ENCODE data around the gene SUPT7L.

Gene SUPT7L, protein sequence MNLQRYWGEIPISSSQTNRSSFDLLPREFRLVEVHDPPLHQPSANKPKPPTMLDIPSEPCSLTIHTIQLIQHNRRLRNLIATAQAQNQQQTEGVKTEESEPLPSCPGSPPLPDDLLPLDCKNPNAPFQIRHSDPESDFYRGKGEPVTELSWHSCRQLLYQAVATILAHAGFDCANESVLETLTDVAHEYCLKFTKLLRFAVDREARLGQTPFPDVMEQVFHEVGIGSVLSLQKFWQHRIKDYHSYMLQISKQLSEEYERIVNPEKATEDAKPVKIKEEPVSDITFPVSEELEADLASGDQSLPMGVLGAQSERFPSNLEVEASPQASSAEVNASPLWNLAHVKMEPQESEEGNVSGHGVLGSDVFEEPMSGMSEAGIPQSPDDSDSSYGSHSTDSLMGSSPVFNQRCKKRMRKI

DNA sequence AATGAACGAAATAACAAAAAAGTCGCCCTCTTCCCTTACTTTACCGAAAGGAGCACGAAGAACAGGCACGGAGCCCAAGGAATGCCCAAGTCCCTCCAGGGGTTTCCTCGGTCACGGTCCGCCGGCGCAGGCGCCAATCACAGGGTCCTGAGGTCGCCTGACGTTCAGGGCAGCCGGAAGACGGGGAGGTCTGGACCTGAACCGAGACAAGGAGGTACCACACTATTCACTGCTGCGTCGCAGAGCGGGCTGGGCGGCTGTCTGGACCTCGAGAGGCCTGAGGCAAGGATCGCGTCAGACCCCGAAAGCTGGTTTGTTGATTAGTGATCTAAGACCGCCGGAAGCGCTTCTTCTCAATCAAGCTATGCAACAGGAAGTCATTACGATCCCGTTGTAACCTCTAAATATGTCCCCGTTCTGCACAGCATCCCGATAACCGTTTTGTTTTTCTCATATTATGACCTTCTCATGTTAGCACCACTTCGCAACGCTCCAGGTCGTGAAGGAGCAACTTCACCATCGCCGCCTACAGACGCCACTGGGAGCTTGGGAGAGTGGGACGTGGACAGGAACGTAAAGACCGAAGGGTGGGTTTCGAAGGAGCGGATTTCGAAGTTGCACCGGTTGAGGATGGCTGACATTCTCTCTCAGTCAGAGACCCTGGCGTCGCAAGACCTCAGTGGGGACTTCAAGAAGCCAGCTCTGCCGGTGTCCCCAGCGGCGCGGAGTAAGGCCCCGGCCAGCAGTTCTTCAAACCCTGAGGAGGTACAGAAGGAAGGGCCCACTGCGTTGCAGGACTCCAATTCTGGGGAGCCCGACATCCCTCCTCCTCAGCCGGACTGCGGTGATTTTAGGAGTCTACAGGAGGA lies at the start of gene SUPT7L, which contains the start of gene SLC4A1AP:
TSS of gene SUPT7L (minus strand) at position 330 of the 869 bp plus-strand sequence. CDS start 1,422 bp downstream, outside the sequence.
TSS of gene SLC4A1AP (plus strand) at position 605 of the 869 bp plus-strand sequence. CDS start at position 631, 26 bp downstream.
- peaks cover 41% of the 10 kb centered on the region for H3K4me1 Mint-ChIP-seq
- peaks cover 36% of the 10 kb centered on the region for H3K36me3 Mint-ChIP-seq
- H3K27me3 Mint-ChIP-seq = no peaks in the 10 kb centered on the region
- peak within 1 kb of the TSS; percentile 99 for H3K4me3 Mint-ChIP-seq
- peak; percentile 80 for DNase-seq
- H3K9me3 Mint-ChIP-seq = no peaks in the 10 kb centered on the region
- peak within 1 kb of the TSS; percentile 99 for H3K27ac Mint-ChIP-seq
- CTCF ChIA-PET = interaction anchor here (0.5 to 2.0 kb wide), 3 partner anchors 20 to 804 kb away, joined by 3 to 16 read pairs (median 4); no protein-coding TSS in a partner anchor

DNA sequence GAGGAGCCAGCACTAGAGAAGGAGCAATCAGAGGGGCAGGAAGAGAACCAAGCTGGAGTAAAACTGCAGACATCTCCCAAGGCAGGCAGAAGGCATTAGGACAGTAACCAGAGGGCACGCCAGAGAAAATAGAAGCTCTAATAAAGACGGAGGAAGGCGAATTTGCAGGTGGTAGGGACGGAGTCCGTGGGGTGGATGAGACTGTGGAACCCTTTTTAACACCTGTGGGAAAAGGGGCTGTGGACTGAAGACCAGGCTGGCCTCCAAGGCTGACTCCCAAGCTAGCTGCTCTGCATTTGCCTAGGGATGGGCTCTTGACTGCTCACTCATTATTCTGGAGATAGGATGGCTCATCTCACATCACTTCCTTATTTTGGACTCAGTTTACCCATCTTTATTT lies 49.8 kb upstream of the SUPT7L start:
- Mint-ChIP-seq H3K4me1 (peaks cover 31% of the 10 kb centered on the region), H3K4me3 (no peak overlapping the region), H3K27me3 (peaks cover 61% of the 10 kb centered on the region), H3K27ac (no peak overlapping the region), H3K36me3 (no peaks in the 10 kb centered on the region), H3K9me3 (no peaks in the 10 kb centered on the region)
- CTCF ChIA-PET = interaction anchor here (1.3 to 2.7 kb wide), 3 partner anchors 9 to 30 kb away, joined by 4 to 12 read pairs (median 10); no protein-coding TSS in a partner anchor
- no peak for DNase-seq

DNA sequence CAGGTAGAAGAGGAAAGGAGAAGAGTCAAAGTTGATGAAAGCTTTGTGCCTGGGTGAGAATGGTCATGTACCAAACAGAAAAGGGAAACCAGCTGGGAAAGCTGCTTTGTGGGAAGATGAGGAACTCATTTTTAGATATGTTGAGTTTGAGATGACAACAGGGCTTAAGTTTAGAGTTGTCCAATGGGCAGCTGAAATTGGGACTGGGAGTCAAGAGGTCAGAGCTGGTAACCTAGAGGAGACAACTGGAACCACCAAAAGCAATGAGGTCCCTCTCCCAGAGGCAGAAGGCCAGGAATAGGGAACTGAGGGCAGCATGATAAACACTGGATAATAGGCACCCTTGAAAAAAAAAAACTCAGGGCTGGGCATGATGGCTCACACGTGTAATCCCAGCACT lies 49.1 kb upstream of the SUPT7L start:
- Mint-ChIP-seq H3K4me3 (no peak overlapping the region), H3K9me3 (no peaks in the 10 kb centered on the region), H3K36me3 (no peaks in the 10 kb centered on the region), H3K4me1 (peaks cover 30% of the 10 kb centered on the region), H3K27me3 (peaks cover 66% of the 10 kb centered on the region), H3K27ac (no peak overlapping the region)
- CTCF ChIA-PET = interaction anchor here (1.3 to 2.7 kb wide), 3 partner anchors 9 to 29 kb away, joined by 4 to 12 read pairs (median 10); no protein-coding TSS in a partner anchor
- DNase-seq = no peak

DNA sequence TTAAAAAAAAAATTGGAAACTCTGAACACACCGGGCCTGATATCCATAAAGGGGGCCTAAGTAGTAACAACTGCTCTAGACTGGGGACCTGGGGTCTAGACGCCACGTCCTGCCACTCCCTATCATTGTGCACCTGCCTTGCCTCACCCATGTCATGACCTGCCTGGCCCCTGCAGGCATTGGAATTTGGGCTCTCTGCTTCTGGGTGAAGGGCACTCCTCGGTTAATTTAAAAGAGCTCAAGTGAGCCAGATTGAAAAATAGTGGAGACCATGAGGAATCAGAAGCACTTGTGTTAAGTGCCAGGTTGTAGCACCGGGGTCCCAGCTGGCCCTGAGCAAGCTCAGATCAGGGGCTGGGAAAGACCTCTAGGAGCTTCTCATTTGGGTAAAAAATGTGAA lies 48.4 kb upstream of the SUPT7L start:
- Mint-ChIP-seq H3K36me3 (no peaks in the 10 kb centered on the region), H3K27me3 (peaks cover 62% of the 10 kb centered on the region), H3K9me3 (no peaks in the 10 kb centered on the region), H3K4me3 (no peak overlapping the region), H3K4me1 (peaks cover 25% of the 10 kb centered on the region), H3K27ac (no peak overlapping the region)
- DNase-seq = no peak
- CTCF ChIA-PET = interaction anchor here (1.3 to 2.7 kb wide), 3 partner anchors 8 to 28 kb away, joined by 4 to 12 read pairs (median 10); no protein-coding TSS in a partner anchor

DNA sequence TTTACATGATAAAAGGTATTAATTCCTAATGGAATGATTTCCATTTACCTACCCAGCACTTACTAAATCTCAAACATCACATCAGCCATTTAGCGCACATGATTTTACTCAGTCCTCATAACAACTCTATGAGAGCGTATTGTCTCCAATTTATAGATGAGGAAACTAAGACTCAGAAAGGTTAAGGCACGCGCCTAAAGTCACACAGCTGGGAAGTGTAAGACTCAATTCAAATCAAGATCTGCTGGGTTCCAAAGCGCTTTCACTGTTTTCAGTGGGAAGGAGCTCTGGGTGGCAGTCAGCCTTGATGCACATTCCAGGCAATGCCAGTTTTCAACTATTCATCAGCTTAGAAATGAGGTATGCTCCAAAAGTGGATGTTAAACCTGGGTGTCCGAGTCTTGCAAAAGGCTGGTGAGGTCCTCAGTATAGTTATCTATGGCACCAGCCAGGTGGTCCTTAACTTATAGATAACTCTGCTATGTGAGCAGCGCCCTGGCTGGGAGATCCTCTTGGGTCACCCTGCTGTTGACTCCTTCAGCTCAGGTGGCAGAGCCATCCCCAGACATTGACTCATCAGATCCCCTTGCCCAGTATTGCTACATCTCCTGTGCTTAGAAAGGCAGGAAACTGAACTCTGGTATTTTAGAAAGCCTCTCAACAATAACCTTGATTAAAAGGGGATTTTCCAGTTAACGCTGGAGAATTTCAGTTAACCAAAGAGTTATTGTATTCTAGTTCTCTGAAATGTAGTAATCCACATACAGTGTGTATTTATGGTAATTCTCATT lies 47.4 kb upstream of the SUPT7L start:
- Mint-ChIP-seq H3K9me3 (no peaks in the 10 kb centered on the region), H3K36me3 (no peaks in the 10 kb centered on the region), H3K4me1 (peaks cover 16% of the 10 kb centered on the region), H3K27ac (no peak overlapping the region), H3K4me3 (no peak overlapping the region), H3K27me3 (peaks cover 54% of the 10 kb centered on the region)
- DNase-seq = no peak
- CTCF ChIA-PET = interaction anchor here (1.6 kb wide), 1 partner anchor 27 kb away, joined by 4 read pairs; no protein-coding TSS in a partner anchor

DNA sequence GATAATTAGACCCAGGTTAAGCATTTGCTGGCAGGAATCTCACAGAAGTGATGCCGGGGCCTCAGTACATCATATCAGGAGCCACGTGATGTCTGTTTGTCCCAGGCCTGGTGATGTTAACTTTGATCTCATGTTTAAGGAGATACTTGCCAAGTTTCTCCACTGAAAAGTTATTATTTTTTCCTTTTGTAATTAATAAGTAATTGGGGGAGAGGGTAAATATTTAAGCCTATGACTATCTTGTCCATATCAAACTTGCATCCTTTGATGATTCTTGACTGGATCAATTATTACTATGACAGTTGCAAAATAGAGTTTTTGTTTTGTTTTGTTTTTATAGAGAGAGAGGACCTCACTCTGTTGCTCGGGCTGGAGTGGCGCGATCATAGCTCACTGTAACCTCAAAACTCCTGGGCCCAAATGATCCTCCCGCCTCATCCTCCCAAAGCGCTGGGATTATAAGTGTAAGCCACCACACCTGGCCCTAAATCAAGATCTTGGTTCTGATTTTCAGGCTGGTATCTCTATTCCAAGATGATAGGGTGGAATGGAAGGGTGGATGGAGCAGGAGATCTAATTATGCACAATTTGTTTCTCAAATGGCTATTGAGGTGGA lies 46.7 kb upstream of the SUPT7L start:
- Mint-ChIP-seq H3K9me3 (no peaks in the 10 kb centered on the region), H3K4me3 (no peak overlapping the region), H3K27me3 (peaks cover 52% of the 10 kb centered on the region), H3K4me1 (peaks cover 11% of the 10 kb centered on the region), H3K27ac (no peak overlapping the region), H3K36me3 (no peaks in the 10 kb centered on the region)
- DNase-seq = no peak
- CTCF ChIA-PET = interaction anchor here (1.6 kb wide), 1 partner anchor 27 kb away, joined by 4 read pairs; no protein-coding TSS in a partner anchor

DNA sequence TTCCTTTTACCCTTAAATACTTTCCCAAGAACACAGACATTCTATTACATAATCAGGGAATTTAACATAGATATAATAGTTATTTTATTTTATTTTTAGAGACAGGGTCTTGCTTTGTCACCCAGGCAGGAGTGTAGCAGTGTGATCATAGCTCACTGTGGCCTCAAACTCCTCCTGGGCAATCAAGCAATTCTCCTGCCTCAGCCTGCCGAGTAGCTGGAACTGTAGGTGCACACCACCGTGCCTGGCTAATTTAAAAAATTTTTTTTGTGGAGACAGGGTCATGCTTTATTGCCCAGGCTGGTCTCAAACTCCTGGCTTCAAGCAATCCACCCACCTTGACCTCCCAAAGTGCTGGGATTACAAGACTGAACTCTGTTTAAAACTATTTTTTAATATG lies 45.9 kb upstream of the SUPT7L start:
- Mint-ChIP-seq H3K36me3 (no peaks in the 10 kb centered on the region), H3K27me3 (peaks cover 44% of the 10 kb centered on the region), H3K4me1 (peaks cover 10% of the 10 kb centered on the region), H3K4me3 (no peak overlapping the region), H3K27ac (no peak overlapping the region), H3K9me3 (no peaks in the 10 kb centered on the region)
- DNase-seq = no peak
- CTCF ChIA-PET = interaction anchor here (1.6 kb wide), 1 partner anchor 26 kb away, joined by 4 read pairs; no protein-coding TSS in a partner anchor

DNA sequence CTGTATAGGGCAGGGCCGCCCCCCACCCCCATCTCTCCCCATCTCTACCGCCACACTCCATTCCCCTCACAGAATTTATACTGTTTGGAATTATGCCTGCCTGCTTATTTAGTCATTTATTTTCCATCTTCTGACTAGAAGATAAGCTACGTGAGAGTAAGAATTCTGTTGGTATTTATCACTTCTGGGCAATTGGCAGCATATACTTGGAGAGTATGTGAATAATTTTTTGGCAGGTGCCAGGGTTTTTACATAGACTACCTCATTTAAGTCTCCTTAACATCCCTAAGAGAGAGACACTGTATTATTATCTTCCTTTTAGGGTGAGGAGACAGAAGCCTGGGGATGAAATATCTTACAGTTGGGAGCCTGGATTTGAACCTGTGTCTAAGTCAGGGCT lies 45.3 kb upstream of the SUPT7L start:
- CTCF ChIA-PET = interaction anchor here (0.6 kb wide), 1 partner anchor 14 kb away, joined by 3 read pairs; no protein-coding TSS in a partner anchor
- no peak for DNase-seq

DNA sequence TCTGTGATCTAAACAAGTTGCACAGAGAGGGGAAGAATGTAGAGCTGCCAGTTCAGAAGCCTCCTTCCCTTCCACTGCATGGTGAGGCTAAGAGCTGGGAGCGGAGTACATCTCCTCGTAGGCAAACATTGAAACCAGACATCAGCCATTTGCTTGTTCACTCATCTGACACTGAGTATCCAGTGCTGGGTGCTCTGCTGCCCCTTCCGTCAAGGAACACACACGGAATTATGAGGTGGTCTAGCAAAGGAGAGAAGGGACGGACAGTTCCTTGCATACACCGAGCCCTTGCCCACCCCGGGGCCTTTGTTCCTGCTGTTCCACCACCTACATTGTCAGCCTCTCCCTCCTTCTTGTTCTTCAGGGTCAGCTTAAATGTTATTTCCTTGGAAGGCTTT lies 44.8 kb upstream of the SUPT7L start:
- DNase-seq = no peak
- Mint-ChIP-seq H3K4me3 (no peak overlapping the region), H3K27ac (no peak overlapping the region), H3K4me1 (peaks cover 13% of the 10 kb centered on the region), H3K9me3 (no peaks in the 10 kb centered on the region), H3K27me3 (peaks cover 42% of the 10 kb centered on the region), H3K36me3 (no peaks in the 10 kb centered on the region)
- CTCF ChIA-PET = interaction anchor here (0.6 kb wide), 1 partner anchor 15 kb away, joined by 3 read pairs; no protein-coding TSS in a partner anchor

More for the DNA sequence above, 45.3 kb upstream of the SUPT7L start:
- peaks cover 43% of the 10 kb centered on the region for H3K27me3 Mint-ChIP-seq
- H3K4me3 Mint-ChIP-seq = no peak overlapping the region
- peaks cover 12% of the 10 kb centered on the region for H3K4me1 Mint-ChIP-seq
- no peaks in the 10 kb centered on the region for H3K9me3 Mint-ChIP-seq
- no peak overlapping the region for H3K27ac Mint-ChIP-seq
- no peaks in the 10 kb centered on the region for H3K36me3 Mint-ChIP-seq

DNA sequence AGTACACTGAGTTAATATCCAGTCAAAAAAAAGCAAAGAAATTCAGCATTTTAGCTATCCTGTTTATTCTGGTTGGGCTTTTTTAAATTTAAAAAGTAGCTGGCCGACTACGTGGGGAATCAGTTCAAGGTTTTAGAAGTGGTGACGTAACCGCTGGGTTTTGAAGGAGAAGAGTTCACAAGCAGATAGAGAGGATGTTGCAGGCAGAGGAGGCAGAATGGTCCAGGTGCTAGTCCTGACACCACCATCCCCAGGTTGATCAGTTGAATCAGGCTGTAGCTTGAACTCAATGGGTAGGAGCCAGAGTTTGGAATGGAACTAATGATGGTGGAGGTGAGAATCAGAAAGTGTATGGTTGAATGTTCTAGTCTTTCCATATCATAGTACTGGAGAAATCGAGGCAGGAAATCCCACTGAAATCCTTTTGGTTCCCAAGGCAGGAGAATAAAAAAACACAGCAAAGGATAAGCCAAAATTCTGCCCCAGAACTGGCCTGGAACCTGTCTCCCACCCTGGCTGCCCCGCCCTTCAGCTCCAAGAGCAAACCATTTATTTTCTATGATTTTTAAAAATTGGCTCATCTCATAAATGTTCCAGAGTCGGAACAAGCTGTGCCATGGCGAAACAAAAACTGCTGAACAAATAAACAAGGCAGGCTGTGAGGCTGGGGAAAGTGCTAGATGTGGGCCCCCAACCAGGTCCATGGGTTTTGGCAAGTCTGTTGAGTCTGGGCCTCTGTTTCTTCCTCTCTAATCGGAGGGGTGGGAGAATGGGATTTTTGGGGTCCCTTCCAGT lies 44.2 kb upstream of the SUPT7L start:
- CTCF ChIA-PET = interaction anchor here (1.4 to 4.8 kb wide), 4 partner anchors 16 to 706 kb away, joined by 3 to 38 read pairs (median 8); no protein-coding TSS in a partner anchor
- Mint-ChIP-seq H3K36me3 (no peaks in the 10 kb centered on the region), H3K27ac (peak overlapping the region; percentile 7)

DNA sequence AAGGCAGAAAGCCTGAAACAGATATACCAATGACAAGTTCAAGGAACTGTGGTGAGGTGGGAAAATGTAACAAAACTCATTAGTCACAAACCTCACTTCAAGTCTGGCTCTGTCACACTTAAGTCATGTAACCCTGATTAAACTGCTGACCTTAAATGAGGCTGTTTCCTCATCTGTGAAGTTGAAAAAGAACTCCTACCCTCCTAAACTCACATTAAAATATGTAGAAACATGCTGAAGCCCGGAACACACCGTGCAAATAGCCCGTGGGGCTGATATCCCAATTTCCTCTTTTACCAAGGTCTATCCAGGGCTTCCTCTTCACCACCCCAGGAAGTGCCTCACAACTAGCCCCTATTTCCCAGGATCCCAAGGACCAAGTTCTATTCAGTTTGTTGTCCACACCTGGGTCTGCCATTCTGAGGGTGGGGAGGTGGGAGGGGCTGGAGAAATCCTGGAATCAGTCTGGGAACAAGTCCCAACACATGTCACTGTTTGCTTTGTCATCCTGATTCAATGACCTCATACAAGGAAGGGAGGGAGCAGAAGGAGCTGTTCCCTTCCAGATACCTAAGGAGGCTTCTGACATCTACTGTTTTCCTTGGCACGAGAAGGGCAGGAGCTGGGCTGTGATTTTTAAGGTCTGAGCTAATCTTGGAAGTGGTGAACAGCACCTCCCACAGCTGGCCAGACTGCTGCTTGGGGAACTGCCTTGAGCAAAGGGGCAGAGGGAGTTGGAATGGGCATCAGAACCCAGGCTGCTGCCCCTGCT lies 42.6 kb upstream of the SUPT7L start:
- CTCF ChIA-PET = interaction anchor here (1.2 to 4.8 kb wide), 5 partner anchors 14 to 708 kb away, joined by 3 to 38 read pairs (median 5); no protein-coding TSS in a partner anchor
- no peak for DNase-seq
- Mint-ChIP-seq H3K9me3 (no peaks in the 10 kb centered on the region), H3K36me3 (no peaks in the 10 kb centered on the region), H3K4me3 (no peak overlapping the region), H3K27me3 (peaks cover 24% of the 10 kb centered on the region), H3K27ac (no peak overlapping the region), H3K4me1 (peaks cover 10% of the 10 kb centered on the region)

More for the DNA sequence above, 44.2 kb upstream of the SUPT7L start:
- H3K4me3 Mint-ChIP-seq = no peak overlapping the region
- peaks cover 13% of the 10 kb centered on the region for H3K4me1 Mint-ChIP-seq
- H3K27me3 Mint-ChIP-seq = peaks cover 36% of the 10 kb centered on the region
- H3K9me3 Mint-ChIP-seq = no peaks in the 10 kb centered on the region
- no peak for DNase-seq
